Cardiac muscle cell (in vitro differentiated cells and primary cell): ENCODE data around the gene MAP3K5. TPM values are rescaled to one million over a fixed set of nuclear protein-coding genes. Genes with fewer than 3 reads are reported as not detected.

Experiments
- DNase-seq, 2 donors: peaks; one replicate each; pipeline versions ENCODE4 v3.0.0 to v3.0.0-alpha.2; 2010 to 2017; ENCODE audit warnings: low read depth in 1 of 2, low spot score in 1 of 2
- H3K27ac ChIP-seq: fragments of 200-600 bp; sonication (generic); 2 replicates; pipeline ENCODE4 v1.5.1; 2016
- H3K27me3 ChIP-seq: fragments of 200-600 bp; sonication (generic); 2 replicates; pipeline ENCODE4 v1.6.0; 2016; ENCODE audit warnings: control low read depth
- H3K36me3 ChIP-seq: fragments of 200-600 bp; sonication (generic); 2 replicates; pipeline ENCODE4 v1.5.1; 2016; ENCODE audit warnings: control low read depth
- H3K4me1 ChIP-seq: fragments of 200-600 bp; sonication (generic); 2 replicates; pipeline ENCODE4 v1.8.1; 2017; ENCODE audit warnings: low read depth, mild to moderate bottlenecking, mixed run types
- H3K4me3 ChIP-seq: fragments of 200-600 bp; sonication (generic); 2 replicates; pipeline ENCODE4 v1.5.1; 2016; ENCODE audit warnings: mild to moderate bottlenecking
- H3K9me3 ChIP-seq: fragments of 200-600 bp; sonication (generic); 2 replicates; pipeline ENCODE4 v1.5.1; 2017; ENCODE audit warnings: low read depth, mild to moderate bottlenecking, control low read depth
- polyA plus RNA-seq: library from polyadenylated mRNA; unstranded; fragments of >200 nt; fragmentation: Nextera tagmentation; extraction: Ambion mirVana; gene quantifications from 2 replicates; pipeline ENCODE4 v1.2.1, GENCODE V29; 2016
- total RNA-seq: library from RNA; depleted of rRNA; stranded (reverse); fragments of >200 nt; gene quantifications from 2 replicates; pipeline ENCODE4 v1.2.3, GENCODE V29; 2016
- TF ChIP-seq, protein P1 (sequence below): IDR thresholded peaks from 2 replicates; pipeline ENCODE4 v1.5.1; 2012; ENCODE audit warnings: low read depth, mild to moderate bottlenecking, low read length

MAP3K5 gene
- total and polyA plus RNA-seq, 2 experiments from 2014 or later, result 2.8 to 3.0 TPM

DNA sequence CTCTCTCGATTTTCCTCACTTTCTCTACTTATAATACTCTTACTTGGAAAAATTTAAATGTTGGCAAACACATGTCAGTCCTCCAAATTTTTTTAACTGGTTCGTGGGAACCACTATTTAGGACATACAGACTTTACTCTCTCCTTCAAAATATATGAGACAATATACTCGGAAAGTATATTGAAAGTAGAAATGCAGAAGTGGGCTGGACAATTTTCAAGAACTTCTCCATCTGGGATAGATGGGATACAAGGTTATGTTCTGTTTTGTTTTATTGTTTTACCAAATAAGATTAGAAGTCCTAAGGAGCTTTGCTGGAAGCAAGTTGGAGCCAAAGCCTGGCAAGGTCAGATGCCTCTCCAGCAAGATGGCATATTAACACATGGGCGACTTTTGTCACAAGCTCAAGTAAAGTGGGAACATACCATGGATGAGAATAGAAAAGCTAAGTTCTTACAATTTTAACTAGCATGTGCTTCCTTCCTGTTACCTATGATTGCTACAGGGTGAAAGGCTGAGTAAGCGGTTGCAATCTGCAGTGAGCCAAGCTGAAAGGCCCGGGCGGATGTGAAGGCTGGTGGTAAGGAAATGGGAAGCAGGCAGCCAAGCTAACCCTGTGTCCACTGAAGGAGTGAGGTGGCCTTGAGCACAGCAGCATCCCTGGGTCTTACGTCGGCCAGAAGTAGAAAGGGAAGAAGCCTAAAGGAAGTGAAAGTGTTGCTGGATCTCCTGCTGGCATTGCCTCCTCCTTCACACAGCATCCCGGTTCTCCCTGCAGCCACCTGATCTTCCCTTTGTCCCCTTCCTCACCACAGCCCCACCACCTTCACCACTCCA is 7.1 kb downstream of the MAP3K5 start:
- TF ChIP-seq, protein P1, sequence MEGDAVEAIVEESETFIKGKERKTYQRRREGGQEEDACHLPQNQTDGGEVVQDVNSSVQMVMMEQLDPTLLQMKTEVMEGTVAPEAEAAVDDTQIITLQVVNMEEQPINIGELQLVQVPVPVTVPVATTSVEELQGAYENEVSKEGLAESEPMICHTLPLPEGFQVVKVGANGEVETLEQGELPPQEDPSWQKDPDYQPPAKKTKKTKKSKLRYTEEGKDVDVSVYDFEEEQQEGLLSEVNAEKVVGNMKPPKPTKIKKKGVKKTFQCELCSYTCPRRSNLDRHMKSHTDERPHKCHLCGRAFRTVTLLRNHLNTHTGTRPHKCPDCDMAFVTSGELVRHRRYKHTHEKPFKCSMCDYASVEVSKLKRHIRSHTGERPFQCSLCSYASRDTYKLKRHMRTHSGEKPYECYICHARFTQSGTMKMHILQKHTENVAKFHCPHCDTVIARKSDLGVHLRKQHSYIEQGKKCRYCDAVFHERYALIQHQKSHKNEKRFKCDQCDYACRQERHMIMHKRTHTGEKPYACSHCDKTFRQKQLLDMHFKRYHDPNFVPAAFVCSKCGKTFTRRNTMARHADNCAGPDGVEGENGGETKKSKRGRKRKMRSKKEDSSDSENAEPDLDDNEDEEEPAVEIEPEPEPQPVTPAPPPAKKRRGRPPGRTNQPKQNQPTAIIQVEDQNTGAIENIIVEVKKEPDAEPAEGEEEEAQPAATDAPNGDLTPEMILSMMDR, result no peak
- no peaks in the 10 kb centered on the region for H3K4me1 ChIP-seq
- DNase-seq, result peak in 1 of 2 donors; percentile 70

DNA sequence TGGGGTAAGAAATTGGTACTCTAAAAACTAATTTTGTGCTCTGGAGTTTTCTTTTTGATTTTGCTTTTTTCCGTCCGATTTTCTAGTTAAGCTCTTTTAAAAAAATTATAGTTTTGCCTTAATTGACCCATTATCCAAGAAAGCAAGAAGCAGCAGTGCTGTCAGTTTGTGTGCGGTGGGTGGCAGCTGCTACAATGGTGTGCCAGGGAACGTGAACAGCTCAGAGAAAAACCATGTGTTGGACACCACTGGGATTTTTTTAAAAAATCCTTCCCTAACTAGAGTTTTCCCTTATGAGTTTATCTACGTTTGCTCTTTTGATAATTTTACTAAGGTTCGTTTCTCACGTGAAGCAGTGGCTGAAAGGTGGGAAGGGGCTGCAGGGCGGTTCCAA is 8.0 kb downstream of the MAP3K5 start:
- Histone ChIP-seq H3K27me3 (peaks cover 5% of the 10 kb centered on the region), H3K4me3 (no peak overlapping the region), H3K9me3 (no peaks in the 10 kb centered on the region), H3K27ac (no peak overlapping the region), H3K4me1 (peaks cover 4% of the 10 kb centered on the region), H3K36me3 (no peaks in the 10 kb centered on the region)
- no peak for DNase-seq
- TF ChIP-seq, protein P1, result no peak

More for the DNA sequence above, 7.1 kb downstream of the MAP3K5 start:
- Histone ChIP-seq H3K27me3 (peaks cover 9% of the 10 kb centered on the region), H3K4me3 (no peak overlapping the region), H3K27ac (no peak overlapping the region), H3K9me3 (no peaks in the 10 kb centered on the region), H3K36me3 (no peaks in the 10 kb centered on the region)

DNA sequence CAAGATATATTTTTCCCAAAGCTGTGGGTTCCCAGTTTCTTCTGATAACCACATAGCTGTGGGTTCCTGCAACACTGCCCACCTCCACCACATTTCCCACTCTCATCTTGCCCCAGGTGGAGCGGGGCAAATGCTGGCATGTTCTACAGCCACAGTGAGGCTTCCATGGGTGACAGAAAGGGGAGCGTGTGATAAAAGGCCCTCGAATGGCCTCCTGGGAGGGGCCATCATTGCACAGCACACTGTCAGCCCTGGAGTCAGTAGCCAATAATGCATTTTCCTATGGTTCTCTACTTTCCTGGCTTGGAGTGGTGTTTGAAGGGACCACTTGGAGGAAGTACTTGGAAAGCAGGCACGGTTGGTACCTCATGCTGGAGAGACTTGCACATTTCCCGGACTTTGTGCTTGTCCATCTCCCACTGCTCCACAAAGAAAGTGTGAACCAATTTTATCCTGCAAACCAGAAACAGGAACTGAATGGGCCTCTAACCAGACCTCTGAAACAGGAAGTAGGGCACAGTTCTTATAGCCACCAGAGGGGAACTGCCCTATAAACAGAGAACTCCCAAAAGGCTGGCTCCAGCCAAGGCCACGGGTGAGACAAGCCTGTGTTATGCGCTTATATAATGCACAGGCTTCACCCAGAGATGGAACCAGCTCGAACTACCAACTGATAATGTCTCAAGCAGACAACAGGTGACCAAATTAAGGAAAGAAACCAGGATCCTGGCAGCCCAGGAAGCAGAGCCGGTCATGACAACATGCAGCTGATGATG is 8.6 kb downstream of the MAP3K5 start:
- TF ChIP-seq, protein P1, result no peak
- H3K4me1 ChIP-seq, result peaks cover 4% of the 10 kb centered on the region
- H3K27ac ChIP-seq, result no peak overlapping the region
- H3K9me3 ChIP-seq, result no peaks in the 10 kb centered on the region
- DNase-seq, result no peak
- H3K27me3 ChIP-seq, result peaks cover 5% of the 10 kb centered on the region
- H3K36me3 ChIP-seq, result no peaks in the 10 kb centered on the region
- no peak overlapping the region for H3K4me3 ChIP-seq

GRCh38 chr6:136783021-136783420 is 9.3 kb downstream of the MAP3K5 start:
- DNase-seq, result no peak
- no peak overlapping the region for H3K27ac ChIP-seq
- no peaks in the 10 kb centered on the region for H3K9me3 ChIP-seq
- peaks cover 4% of the 10 kb centered on the region for H3K27me3 ChIP-seq
- H3K4me3 ChIP-seq, result no peak overlapping the region
- H3K36me3 ChIP-seq, result no peaks in the 10 kb centered on the region
- TF ChIP-seq, protein P1, result no peak
- peaks cover 4% of the 10 kb centered on the region for H3K4me1 ChIP-seq

DNA sequence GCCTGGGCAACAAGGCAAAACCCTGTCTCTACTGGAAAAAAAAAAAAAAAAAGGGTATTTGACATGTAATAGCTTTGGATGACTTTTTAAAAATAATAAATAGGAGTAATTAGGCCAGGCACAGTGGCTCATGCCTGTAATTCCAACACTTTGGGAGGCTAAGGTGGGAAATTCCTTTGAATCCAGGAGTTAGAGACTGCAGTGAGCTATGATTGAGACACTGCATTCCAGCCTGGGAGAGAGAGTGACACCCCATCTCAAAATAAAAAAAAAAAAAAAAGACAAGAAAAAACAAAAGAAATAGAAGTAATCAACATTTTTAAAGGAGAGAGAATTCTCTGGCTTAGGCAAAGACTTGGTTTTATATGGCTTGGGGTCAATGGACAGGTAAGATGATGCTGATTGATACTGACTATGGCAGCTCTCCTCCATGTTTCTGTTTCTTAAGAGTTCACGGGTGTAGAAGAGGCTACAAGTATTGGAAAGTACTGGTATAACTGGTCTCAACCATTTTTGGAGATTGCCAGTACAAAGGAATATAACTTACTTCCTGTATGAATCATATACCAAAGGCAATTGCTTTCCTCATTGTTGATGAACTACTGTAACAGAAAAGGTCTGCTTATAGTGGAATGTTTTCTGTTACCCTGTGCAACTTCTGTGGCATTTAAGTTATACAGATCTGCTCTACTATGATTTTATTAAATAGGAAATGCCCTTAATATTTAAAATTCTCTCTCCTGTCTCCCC is 10.1 kb downstream of the MAP3K5 start:
- Histone ChIP-seq H3K4me1 (peaks cover 4% of the 10 kb centered on the region), H3K36me3 (no peaks in the 10 kb centered on the region), H3K27ac (no peak overlapping the region), H3K27me3 (no peaks in the 10 kb centered on the region), H3K9me3 (no peaks in the 10 kb centered on the region), H3K4me3 (no peak overlapping the region)
- peak in 1 of 2 donors; percentile 69 for DNase-seq
- TF ChIP-seq, protein P1, result no peak
